Retina (tissue), 1 donor: Measurements from ENCODE around the gene PLEKHG3.

Experiments
- DNase-seq: peaks from one replicate; pipeline ENCODE4 v3.0.0-alpha.2; 2016

PLEKHG3 gene

GRCh38 chr14:64728856-64729255 lies 24.6 kb downstream of the PLEKHG3 start:
- no peak for DNase-seq

- no peak for DNase-seq
Observed at GRCh38 chr14:64729386-64730060, 25.3 kb downstream of the PLEKHG3 start.

- no peak for DNase-seq
Observed at GRCh38 chr14:64730061-64730440, 25.8 kb downstream of the PLEKHG3 start.

- DNase-seq: no peak
Observed at GRCh38 chr14:64730681-64731080, 26.5 kb downstream of the PLEKHG3 start.

GRCh38 chr14:64731141-64731581 lies 26.9 kb downstream of the PLEKHG3 start:
- no peak for DNase-seq

GRCh38 chr14:64732066-64732465 lies 27.8 kb downstream of the PLEKHG3 start:
- no peak for DNase-seq

GRCh38 chr14:64732536-64733120 lies 28.4 kb downstream of the PLEKHG3 start:
- DNase-seq: no peak

- DNase-seq: no peak
Observed at GRCh38 chr14:64733321-64733720, 29.1 kb downstream of the PLEKHG3 start.

- no peak for DNase-seq
Observed at GRCh38 chr14:64733899-64734298, 29.7 kb downstream of the PLEKHG3 start.

GRCh38 chr14:64734990-64735389 lies 30.8 kb downstream of the PLEKHG3 start:
- DNase-seq: no peak

GRCh38 chr14:64736271-64737169 lies 32.3 kb downstream of the PLEKHG3 start:
- DNase-seq: no peak

GRCh38 chr14:64737391-64738280 lies 33.4 kb downstream of the PLEKHG3 start:
- no peak for DNase-seq

GRCh38 chr14:64738281-64738804 lies 34.1 kb downstream of the PLEKHG3 start:
- DNase-seq: no peak

GRCh38 chr14:64741200-64741599 lies 37.0 kb downstream of the PLEKHG3 start:
- DNase-seq: no peak

GRCh38 chr14:64741961-64742360 lies 37.7 kb downstream of the PLEKHG3 start:
- DNase-seq: no peak

GRCh38 chr14:64743061-64743460 lies 38.8 kb downstream of the PLEKHG3 start:
- no peak for DNase-seq

GRCh38 chr14:64745511-64746091 lies 41.4 kb downstream of the PLEKHG3 start:
- no peak for DNase-seq

GRCh38 chr14:64746298-64747250 lies 42.4 kb downstream of the PLEKHG3 start:
- DNase-seq: no peak

GRCh38 chr14:64747327-64747726 lies 43.1 kb downstream of the PLEKHG3 start:
- DNase-seq: no peak

- DNase-seq: no peak
Observed at GRCh38 chr14:64748521-64748920, 44.3 kb downstream of the PLEKHG3 start.
